Glomerular visceral epithelial cell (primary cell): ENCODE results near the gene PILRB.
"Not testable (repeated sequence)": the region's sequence is repeated elsewhere in the genome, so short reads cannot be mapped to it uniquely, and the experiment has no call there.

Experiments
- DNase-seq: peaks from one replicate; pipeline ENCODE4 v3.0.0-alpha.2; 2016; ENCODE audit errors: extremely low spot score

The PILRB gene

DNA sequence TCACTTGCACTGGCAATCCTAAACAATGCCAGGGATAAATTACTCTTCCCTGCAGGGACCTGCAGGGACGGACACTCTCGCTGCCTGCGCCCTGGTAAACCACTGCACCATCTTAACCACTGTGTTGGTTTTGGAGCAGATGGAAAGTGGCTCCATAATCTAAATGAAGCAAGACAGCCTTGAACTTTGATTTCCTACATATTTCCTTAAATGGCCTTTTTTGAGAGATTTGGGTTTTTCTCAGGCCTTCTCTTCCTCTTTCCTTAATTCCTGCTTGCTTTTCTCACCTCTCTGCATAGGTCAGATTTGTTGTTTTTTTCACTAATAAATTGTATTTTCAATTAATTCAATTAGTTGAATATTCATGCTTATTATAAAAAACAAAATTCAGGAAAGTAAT is 18.1 kb downstream of the PILRB start:
- DNase-seq, result no peak

DNA sequence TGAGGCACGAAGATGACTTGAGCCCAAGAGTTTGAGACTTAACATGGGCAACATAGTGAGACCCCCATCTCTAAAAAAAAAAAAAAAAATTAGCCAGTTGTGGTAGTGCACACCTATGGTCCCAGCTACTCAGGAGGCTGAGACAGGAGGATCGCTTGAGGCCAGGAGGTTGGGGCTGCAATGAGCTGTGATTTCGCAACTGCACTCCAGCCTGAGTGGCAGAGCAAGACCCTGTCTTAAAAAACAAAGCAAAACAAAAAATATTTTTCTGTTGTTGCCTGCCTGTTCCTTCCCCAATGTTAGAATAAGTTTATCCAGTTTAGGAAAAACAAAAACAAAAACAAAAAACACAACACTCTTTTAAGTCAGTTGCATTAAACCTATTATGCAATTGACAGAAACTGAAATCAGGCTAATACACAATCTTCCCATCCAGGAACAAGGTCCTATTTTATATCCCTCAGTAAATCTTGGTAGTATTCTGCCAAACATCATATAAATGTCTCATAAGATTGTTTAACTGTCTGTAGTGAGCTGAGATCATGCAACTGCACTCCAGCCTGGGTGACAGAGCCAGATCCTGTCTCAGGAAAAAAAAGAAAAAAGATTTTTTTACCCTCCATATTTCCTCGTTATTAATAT is 20.3 kb downstream of the PILRB start:
- DNase-seq, result no peak

DNA sequence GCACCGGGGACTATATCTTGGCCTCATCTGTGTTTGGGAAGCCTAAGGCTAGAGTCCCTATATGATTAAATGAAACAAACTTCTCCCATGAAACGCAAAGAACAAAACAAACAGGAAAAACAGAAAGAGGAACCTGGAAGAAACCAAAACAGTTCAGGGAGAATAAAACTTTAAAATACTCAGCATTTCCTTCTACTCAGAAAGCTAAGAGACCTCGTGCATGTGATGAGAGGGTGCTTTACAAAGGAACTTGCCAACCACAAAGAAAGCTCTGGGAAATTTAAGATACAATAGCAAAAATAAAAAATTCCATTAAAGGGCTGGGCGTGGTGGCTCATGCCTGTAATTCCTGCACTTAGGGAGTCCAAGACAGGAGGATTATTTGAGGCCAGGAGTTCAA is 22.3 kb downstream of the PILRB start:
- no peak for DNase-seq

DNA sequence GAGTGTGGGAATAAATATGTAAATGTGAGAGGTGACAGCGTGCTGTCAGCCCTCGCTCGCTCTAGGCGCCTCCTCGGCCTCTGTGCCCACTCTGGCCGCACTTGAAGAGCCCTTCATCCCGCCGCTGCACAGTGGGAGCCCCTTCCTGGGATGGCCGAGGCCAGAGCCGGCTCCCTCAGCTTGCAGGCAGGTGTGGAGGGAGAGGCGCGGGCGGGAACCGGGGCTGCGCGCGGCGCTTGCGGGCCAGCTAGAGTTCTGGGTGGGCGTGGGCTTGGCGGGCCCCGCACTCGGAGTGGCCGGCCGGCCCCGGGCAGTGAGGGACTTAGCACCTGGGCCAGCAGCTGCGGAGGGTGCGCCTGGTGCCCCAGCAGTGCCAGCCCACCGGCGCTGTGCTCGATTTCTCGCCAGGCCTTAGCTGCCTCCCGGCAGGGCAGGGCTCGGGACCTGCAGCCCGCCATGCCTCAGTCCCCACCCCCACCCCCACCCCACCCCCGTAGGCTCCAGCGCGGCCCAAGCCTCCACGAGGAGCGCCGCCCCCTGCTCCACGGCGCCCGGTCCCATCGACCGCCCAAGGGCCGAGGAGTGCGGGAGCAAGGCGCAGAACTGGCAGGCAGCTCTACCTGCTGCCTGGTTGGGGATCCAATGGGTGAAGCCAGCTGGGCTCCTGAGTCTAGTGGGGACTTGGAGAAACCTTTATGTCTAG is 23.8 kb downstream of the PILRB start:
- DNase-seq, result not testable (repeated sequence)

DNA sequence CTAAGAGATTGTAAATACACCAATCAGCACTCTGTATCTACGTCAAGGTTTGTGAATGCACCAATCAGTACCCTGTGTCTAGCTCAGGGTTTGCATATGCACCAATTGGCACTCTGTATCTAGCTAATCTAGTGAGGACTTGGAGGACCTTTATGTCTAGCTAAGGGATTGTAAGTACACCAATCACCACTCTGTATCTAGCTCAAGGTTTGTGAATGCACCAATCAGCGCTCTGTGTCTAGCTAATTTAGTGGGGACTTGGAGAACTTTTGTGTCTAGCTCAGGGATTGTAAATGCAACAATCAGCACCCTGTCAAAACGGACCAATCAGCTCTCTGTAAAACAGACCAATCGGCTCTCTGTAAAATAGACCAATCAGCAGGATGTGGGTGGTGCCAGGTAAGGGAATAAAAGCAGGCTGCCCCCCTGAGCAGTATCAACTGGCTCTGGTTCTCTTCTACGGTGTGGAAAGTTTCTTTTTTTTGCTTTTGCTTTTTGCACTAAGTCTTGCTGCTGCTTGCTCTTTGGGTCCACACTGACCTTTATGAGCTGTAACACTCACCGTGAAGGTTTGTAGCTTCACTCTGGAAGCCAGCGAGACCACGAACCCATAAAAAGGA is 24.4 kb downstream of the PILRB start:
- DNase-seq, result not testable (repeated sequence)

DNA sequence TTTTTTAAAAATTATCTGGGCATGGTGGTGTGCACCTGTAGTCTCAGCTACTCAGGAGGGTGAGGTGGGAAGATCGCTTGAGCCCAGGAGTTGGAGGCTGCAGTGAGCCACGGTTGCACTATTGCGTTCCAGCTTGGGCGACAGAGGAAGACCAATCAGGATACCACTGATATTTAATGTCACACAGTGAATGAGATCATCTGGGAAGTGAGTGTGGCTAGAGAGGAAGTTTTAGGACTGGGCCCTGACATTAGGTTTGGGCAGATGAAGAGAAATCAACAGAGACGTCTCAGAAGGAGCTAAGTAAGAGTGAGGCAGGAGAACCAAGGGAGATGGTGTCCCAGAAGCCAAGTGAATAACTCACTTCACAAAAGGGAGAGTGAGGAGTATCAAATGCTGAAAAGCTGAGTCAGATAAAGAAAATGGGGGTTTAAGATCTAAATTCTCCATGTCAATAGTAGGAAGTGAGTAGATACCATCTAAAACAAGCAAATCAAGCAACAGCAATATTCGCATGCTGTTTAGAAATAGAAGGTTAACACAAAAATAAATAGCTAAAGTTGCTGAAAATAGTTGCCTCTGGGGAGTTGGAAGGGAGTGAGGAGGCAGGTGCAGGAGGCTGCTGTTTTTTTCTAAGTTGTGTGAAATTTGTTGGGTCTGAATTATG is 26.8 kb downstream of the PILRB start:
- no peak for DNase-seq

DNA sequence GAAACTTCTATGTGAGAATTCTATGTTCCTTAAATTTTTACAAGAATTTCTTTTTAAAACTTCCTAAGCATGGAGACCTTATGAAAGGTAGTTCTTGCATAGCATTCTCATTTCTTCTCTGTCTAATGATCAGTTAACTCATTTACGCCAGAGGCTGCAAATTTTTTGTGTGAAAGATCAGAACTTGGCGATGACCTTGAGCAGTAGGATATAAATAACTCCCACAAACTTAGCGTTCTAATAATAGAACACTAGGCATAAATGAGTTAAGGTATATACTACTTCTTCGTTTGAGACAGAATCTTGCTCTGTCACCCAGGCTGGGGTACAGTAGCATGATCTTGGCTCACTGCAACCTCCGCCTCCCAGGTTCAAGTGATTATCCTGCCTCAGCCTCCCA is 29.0 kb downstream of the PILRB start:
- no peak for DNase-seq

DNA sequence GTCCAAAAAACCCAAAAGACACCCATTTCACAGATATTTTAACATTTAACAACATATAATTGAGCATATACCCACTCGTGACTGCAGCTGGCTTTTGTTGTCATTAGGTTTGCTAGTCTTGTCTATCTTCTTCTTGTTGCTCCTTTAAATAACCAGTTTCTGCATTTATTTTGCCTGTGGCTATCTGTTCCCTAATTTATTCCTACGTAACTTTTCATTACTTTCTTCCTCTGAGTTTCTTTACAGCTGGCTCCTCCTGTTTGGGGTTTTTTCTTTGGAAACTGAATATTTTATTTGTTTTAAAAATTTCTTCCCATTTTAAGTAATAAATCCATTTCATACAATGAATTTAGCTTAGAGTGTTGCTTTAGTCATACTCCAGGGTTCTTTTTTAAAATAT is 29.8 kb downstream of the PILRB start:
- DNase-seq, result no peak

DNA sequence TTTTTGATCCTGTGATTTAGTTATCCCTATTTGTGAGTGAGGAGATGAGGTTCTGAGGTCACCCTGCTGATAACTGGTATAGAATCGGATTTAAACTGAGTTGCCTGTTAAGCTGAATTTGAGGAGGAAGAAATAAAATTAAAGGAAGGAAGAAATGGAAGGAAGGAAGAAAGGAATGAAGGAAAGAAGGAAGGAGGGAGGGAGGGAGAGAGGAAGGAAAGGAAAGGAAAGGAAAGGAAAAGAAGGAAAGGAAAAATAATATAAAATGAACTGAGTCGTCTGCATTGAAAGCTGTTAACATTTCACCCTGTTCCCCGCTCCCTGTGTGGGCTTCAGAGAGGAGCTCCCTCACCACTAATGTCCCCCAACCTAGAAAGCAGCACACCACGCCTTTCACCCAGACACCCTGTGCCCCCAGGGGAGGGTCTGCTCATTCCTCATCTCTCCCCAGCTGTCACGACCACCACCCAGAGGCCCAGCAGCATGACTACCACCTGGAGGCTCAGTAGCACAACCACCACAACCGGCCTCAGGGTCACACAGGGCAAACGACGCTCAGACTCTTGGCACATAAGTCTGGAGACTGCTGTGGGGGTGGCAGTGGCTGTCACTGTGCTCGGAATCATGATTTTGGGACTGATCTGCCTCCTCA is 31.6 kb downstream of the PILRB start:
- DNase-seq, result no peak

DNA sequence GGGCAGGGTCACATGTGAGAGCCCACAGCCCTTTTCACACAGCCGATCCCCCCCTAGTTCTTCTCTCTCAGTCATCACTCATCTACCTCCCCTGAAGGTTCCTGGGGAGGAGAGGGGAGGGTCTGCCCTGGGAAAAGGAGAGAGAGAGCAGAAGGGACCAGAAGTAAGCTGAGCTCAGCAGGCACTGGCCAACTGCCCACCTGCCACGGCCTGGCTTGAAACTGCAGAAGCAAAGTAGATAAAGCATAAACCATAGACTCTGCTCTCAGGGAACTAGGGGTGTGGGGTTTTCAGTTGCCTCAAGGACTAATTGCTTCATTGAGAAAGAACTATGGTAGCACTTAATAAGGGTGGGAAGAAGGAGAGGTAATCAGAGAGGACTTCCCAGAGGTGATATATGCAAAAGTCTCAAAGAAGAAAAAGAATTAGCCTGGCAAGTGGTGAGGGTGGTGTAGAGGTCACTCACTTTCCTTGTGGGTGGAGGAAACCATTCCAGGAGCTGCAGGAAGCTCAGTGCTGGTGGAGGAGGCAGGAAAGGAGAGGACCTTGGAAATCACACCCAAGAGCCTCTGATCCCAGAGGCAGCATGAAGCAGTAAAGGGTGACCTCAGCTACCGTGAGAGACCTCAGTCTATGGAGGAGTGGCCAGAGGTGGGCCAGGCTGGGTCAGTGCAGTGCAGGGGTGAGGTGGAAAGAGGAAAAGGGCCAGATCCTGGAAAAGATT is 32.5 kb downstream of the PILRB start:
- DNase-seq, result no peak

DNA sequence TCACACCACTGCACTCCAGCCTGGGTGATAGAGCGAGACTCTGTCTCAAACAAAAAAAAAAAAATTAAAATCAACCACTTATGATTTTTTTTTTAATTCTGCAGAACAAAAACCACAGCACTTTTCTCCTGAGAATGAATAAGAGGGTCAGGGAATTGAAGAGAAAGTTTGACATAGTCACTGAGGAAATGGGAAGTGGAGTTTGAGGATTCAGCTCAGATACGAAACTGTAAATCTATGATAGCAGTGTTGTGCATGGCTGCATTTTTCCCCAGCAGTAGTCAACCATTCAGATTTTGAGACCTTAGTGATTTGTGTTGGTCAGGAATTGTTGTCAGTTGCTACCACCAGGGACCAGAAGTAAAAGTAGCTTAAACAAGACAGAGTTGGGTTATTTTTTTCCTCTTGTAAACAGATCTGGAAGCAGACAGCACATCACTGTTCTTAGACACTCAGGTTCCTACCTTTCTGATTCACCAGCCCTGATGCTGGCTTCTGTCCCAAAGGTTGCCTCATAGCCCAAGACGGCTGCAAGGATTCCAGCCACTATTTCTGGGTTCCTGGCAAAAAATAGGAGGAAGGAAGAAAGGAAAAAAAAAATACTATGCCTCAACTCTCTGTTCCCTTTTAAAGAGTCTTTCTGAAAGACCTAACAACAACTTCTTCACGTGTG is 35.5 kb downstream of the PILRB start:
- no peak for DNase-seq

DNA sequence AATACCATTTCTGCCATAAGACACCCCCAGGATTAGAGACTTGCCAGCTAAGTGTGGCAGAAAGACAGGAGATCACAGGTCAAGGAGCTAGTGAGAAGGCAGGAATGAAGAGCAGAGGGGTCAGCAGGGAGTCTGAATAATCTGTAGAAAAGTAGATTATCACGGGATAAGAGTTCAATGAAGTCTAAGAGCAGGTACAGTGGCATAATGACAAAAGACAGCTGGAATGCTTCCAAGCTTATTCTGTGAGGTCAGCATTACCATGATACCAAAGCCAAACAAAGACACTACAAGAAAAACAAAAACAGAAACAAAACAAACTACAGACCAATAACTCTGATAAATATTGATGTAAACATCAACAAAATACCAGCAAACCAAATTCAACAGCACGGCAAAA is 36.2 kb downstream of the PILRB start:
- DNase-seq, result no peak

DNA sequence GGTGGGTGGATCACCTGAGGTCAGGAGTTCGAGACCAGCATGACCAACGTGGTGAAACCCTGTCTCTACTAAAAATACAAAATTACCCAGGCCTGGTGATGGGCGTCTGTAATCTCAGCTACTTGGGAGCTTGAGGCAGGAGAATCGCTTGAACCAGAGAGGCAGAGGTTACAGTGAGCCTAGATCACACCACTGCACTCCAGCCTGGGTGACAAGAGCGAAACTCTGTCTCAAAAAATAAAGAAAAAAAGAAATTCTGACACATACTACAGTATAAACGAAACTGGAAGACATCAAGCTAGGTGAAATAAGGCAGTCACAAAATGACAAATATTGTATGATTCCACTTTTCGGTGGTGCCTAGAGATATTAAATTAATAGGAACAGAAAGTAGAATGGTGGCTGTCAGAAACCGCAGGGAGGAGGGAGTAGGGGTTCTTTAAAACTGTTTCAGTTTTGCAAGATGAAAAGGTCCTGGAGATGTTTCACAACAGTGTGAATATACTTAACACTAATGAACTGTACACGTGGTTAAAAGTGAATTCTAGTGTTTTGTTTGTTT is 38.6 kb downstream of the PILRB start:
- no peak for DNase-seq

DNA sequence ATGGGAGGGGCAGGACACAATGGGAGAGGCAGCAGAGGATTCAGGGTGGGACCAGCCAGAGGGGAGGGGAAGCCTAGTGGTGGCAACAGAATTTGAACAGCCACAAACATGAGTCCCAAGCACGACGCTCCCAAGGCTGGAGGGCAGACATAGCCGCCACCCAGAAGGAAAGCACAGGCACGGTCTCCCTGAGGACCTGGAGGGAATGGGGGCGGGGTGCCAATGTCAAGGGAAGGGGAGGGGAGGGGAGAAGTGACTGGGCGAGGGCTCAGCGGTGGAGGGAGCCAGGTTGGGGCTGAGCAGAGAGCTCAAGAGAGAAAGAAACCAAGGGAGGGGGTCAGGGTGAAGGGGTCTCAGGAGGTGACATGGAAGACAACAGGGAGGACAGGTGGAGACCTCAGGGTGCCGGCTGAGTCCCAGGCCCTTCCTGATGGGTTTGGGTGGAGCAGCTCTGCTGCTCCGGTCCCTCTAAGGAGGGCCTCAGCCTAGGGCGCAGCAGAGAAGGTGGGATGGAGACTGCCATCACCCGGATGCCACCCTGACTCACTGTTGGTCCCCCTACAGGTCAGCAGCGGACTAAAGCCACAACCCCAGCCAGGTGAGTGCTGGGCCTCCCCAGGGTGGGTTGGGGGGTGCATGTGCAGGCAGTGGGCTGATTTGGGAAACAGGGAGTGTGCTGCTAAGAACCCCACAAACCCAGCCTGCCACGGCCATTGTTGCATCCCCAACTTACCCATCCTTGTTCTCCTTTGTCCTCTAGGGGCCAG is 39.6 kb downstream of the PILRB start:
- no peak for DNase-seq

DNA sequence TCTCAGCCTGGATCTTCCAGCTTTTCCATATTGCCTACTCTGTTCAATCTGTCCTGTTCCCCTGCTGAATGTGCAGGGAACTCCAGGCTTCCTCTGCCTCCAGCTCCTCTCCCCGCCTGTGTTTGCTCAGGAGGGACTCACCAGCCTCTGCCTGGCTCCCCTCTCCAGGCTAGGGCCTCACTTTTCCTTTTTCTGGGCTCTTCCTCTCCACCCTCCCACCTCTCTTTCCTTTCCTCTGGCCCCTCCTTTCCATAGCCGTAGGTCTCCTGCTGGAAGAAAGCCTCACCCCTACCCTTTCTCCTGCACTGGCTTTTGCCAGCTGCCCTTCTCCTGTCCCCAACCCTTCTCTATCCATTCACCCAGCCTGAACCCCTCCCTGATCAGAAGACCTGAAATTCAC is 40.3 kb downstream of the PILRB start:
- no peak for DNase-seq

DNA sequence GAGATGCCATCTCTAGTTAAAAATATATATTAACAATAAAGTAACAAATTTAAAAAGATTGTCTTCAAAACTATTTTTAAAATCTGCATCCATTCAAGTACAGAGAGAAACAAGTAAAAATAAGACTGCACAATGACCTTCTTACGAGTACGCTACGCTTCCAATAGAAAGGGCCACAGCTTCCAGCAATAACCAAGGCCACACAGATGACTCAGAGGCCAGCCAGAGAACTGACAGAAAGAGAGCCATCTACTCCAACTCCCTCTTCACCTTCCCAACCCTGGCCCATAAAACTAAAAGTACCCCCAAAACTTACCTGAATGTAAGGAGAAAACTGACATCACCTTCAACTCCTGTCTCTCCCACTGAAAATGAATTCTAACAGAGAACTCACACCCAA is 42.1 kb downstream of the PILRB start:
- no peak for DNase-seq

DNA sequence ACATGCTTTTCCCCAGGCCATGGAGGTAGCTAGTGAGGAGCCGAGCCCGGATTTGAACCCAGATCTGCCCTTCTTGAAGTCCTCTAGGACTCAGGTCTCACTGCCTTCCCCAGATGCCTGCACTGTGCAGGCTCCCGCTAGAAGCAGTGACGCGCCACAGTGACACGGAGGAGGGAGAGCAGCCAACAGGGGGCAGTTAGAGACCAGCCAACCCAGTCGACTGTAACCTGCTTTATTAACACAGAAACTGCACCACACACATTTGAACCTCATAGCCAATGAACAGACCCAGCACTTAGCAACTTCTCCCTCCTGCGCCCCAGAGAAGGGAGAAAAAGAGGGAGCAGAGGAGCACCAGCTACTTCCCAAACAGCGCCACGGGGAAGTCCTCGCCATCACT is 42.7 kb downstream of the PILRB start:
- no peak for DNase-seq

DNA sequence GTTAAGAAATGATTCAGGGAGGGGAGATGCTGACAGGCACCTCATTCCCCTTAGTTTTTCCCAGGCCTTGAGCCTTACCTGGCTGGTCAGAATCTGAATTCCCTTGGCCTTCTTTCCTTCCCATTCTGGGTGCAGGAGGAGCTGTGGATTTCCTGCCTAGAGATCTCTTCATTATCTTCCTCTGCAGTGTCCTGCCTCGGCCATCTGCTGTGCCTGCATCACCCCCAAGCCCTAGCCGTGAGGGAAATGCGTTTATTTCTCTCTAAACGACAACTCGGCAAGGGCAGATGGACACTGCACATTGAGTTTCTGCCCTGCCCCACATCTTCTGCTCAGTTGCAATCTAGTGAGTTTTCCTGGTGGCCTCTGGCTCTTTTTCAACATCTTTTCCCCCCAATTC is 43.9 kb downstream of the PILRB start:
- no peak for DNase-seq

DNA sequence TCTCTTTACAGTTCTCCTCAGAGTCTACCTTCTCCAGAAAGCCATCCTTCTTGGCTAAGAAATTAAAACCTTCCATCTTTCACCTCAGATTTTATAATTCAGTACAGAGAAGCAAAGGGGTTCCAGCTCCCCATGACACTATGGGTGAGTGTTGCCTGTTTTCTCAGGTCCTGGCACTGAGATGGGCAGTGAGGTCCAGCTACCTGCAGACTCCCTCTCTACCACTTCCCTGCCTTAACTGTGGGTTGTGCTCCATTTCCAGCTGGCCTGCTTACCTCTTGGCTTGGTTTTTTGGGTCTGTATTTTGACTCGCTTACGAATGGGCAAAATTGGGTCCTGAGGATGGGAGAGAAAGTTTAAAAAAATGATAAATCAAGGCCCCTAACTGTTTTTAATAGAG is 44.3 kb downstream of the PILRB start:
- no peak for DNase-seq

DNA sequence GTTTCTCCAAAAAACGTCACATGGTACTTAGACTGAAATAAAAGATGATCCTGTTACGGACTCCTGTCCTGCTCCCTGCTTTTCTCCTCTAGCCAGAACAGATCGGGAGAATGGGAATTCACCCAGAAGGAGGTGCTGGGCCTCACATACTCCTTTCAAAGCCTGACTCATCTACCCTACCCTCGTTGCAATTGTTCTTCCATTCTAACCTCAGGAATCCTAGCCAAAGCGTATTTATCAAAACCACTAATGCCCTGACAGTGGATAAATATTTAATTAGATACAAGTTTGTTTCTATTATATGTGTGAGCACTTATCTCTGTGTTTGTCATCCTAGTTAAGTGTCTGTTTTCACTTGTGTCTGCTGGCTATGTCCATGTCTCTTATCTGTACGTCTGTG is 48.9 kb downstream of the PILRB start:
- DNase-seq, result peak; percentile 38
